IMR-90 (cell line): Measurements from ENCODE around the gene C16orf87. TPM values are rescaled to one million over a fixed set of nuclear protein-coding genes. Genes with fewer than 3 reads are reported as not detected.
"Not testable (repeated sequence)": the region's sequence is repeated elsewhere in the genome, so short reads cannot be mapped to it uniquely, and the experiment has no call there.

ENCODE experiments used
- ATAC-seq: fragments of 200-7000 bp; cut with Tn5 transposase; 2 replicates; pipeline ENCODE4 v1.9.1; 2020; ENCODE audit warnings: low read depth, mild to moderate bottlenecking, moderate library complexity
- BruUV-seq: library from RNA; stranded (reverse); fragments of 400-500 nt; replicated peaks from 2 replicates; lab custom pipeline; 2021; lab: Mats Ljungman, UMichigan
- CTCF ChIA-PET: fragments of 300-600 bp; formaldehyde crosslinking; extraction: SDS; loops from one replicate; lab custom pipeline; 2021; ENCODE audit warnings: antibody characterized with exemption; lab: Yijun Ruan, JAX
- POLR2A ChIA-PET: fragments of 300-600 bp; sonication (Branson Sonifier 250); formaldehyde crosslinking; loops from one replicate; lab custom pipeline; 2022; ENCODE audit warnings: antibody characterized with exemption; ENCODE audit not compliant: unreplicated experiment; lab: Charles Lee
- DNase-seq: peaks from one replicate; pipeline ENCODE4 v3.0.0; 2013
- H2AFZ ChIP-seq: replicated peaks from 2 replicates; pipeline ENCODE3; 2013; ENCODE audit warnings: low read length, mild to moderate bottlenecking; ENCODE audit not compliant: poor library complexity
- H2AK5ac ChIP-seq: 2 replicates; pipeline ENCODE4 v1.6.1; 2013; ENCODE audit warnings: low read depth, low read length, inconsistent platforms
- H2AK9ac ChIP-seq: replicated peaks from 2 replicates; pipeline ENCODE3; 2013; ENCODE audit warnings: mild to moderate bottlenecking, low read depth, low read length, moderate library complexity; ENCODE audit not compliant: poor library complexity
- H2BK120ac ChIP-seq: 2 replicates; pipeline ENCODE4 v1.6.1; 2013; ENCODE audit warnings: low read depth, low read length, inconsistent platforms
- H2BK15ac ChIP-seq: 3 replicates; pipeline ENCODE4 v1.6.1; 2013; ENCODE audit warnings: low read depth, low read length, inconsistent platforms
- H2BK20ac ChIP-seq: 2 replicates; pipeline ENCODE4 v1.6.1; 2013; ENCODE audit warnings: low read depth, mild to moderate bottlenecking, inconsistent platforms, low read length, moderate library complexity
- H2BK5ac ChIP-seq: 2 replicates; pipeline ENCODE4 v1.6.1; 2013; ENCODE audit warnings: mild to moderate bottlenecking, low read depth, low read length, inconsistent platforms; ENCODE audit not compliant: poor library complexity, severe bottlenecking
- H3K14ac ChIP-seq: replicated peaks from 2 replicates; pipeline ENCODE4 v1.6.1; 2013; ENCODE audit warnings: low read depth, low read length, inconsistent platforms
- H3K18ac ChIP-seq: 2 replicates; pipeline ENCODE4 v1.6.1; 2013; ENCODE audit warnings: low read depth, low read length, control low read depth
- H3K23ac ChIP-seq: 2 replicates; pipeline ENCODE4 v1.6.1; 2013; ENCODE audit warnings: low read depth, low read length, inconsistent platforms
- H3K27ac ChIP-seq: 2 replicates; pipeline ENCODE4 v1.5.1; 2013; ENCODE audit warnings: mild to moderate bottlenecking, control low read depth, low read length; ENCODE audit not compliant: insufficient read depth
- H3K27me3 ChIP-seq: 2 replicates; pipeline ENCODE4 v1.6.1; 2013; ENCODE audit warnings: low read length; ENCODE audit not compliant: control insufficient read depth, insufficient read depth
- H3K36me3 ChIP-seq: 2 replicates; pipeline ENCODE4 v1.6.1; 2013; ENCODE audit warnings: low read length, mixed read lengths; ENCODE audit not compliant: control insufficient read depth, insufficient read depth
- H3K4ac ChIP-seq: 2 replicates; pipeline ENCODE4 v1.6.1; 2013; ENCODE audit warnings: low read depth, low read length, inconsistent platforms
- H3K4me1 ChIP-seq: 2 replicates; pipeline ENCODE4 v1.6.1; 2013; ENCODE audit warnings: low read length, mixed read lengths; ENCODE audit not compliant: control insufficient read depth, insufficient read depth
- H3K4me2 ChIP-seq: 2 replicates; pipeline ENCODE4 v1.6.1; 2013; ENCODE audit warnings: low read depth, mild to moderate bottlenecking, control low read depth, low read length, moderate library complexity
- H3K4me3 ChIP-seq: 2 replicates; pipeline ENCODE4 v1.5.1; 2013; ENCODE audit warnings: low read depth, mild to moderate bottlenecking, control low read depth, low read length, moderate library complexity; ENCODE audit not compliant: insufficient read depth
- H3K56ac ChIP-seq: 2 replicates; pipeline ENCODE4 v1.6.1; 2013; ENCODE audit warnings: low read length, inconsistent platforms; ENCODE audit not compliant: insufficient read depth; ENCODE audit errors: extremely low read depth
- H3K79me1 ChIP-seq, 2 experiments: 2 replicates each; pipeline ENCODE4 v1.6.1; 2013; ENCODE audit warnings: low read length in 2 of 2, inconsistent platforms in 1 of 2, low read depth in 1 of 2
- H3K9ac ChIP-seq: 2 replicates; pipeline ENCODE4 v1.6.1; 2013; ENCODE audit warnings: low read depth, low read length, control low read depth
- H3K9me1 ChIP-seq: 2 replicates; pipeline ENCODE4 v1.6.1; 2013; ENCODE audit warnings: low read length, inconsistent platforms; ENCODE audit not compliant: insufficient read depth
- H3K9me3 ChIP-seq: 2 replicates; pipeline ENCODE4 v1.6.1; 2013; ENCODE audit warnings: low read length; ENCODE audit not compliant: control insufficient read depth, insufficient read depth
- H4K20me1 ChIP-seq: 2 replicates; pipeline ENCODE4 v1.6.1; 2013; ENCODE audit warnings: low read length, inconsistent platforms; ENCODE audit not compliant: insufficient read depth
- H4K5ac ChIP-seq: 2 replicates; pipeline ENCODE4 v1.6.1; 2013; ENCODE audit warnings: mild to moderate bottlenecking, low read depth, low read length, control low read depth
- H4K8ac ChIP-seq, 2 experiments: 2 replicates each; pipeline ENCODE4 v1.6.1; 2013; ENCODE audit warnings: low read depth in 2 of 2, low read length in 2 of 2, control low read depth in 1 of 2, inconsistent platforms in 1 of 2
- H4K91ac ChIP-seq: 2 replicates; pipeline ENCODE4 v1.6.1; 2013; ENCODE audit warnings: low read depth, low read length, inconsistent platforms; ENCODE audit not compliant: insufficient read depth
- WGBS, 2 experiments: methylation state at CpG; one replicate each; pipeline versions ENCODE4 v1.1.5 to v1.1.7; 2013; ENCODE audit warnings: missing lambda C conversion rate in 2 of 2; ENCODE audit not compliant: insufficient read length in 1 of 2; ENCODE audit errors: extremely low coverage in 2 of 2; 5-methylcytosine and 5-hydroxymethylcytosine counted together
- dilution Hi-C: fragments of 300-500 bp; cut with HindIII; formaldehyde crosslinking; loops from one replicate; pipeline ENCODE4 v1.14.3; 2018; ENCODE audit warnings: low sequenced_read_pairs; ENCODE audit not compliant: unreplicated experiment
- in situ Hi-C: fragments of 300-500 bp; cut with MboI; formaldehyde crosslinking; loops from 3 replicates; pipeline ENCODE4 v1.14.3; 2019; ENCODE audit warnings: low sequenced_read_pairs, inconsistent platforms, mixed read lengths
- intact Hi-C: fragments of 100-400 bp; cut with micrococcal nuclease; formaldehyde crosslinking; loops from 2 replicates; pipeline ENCODE4 v1.10.0; 2022
- polyA plus RNA-seq, 3 experiments: library from polyadenylated mRNA; depleted of rRNA; stranded (reverse); fragments of >200 nt; gene quantifications; 2 replicates each; pipeline ENCODE4 v1.2.3, GENCODE V29; 2012; ENCODE audit warnings: low replicate concordance in 1 of 3
- total RNA-seq: library from RNA; depleted of rRNA; stranded (reverse); fragments of >200 nt; gene quantifications from 2 replicates; pipeline ENCODE4 v1.2.3, GENCODE V29; 2012

The C16orf87 gene
- total and polyA plus RNA-seq, 2 of the 4 experiments (the other 2 are of a cell fraction), result 6.3 to 8.1 TPM

- H3K27me3 ChIP-seq, CTCF ChIA-PET, H3K4me3 ChIP-seq, POLR2A ChIA-PET, dilution Hi-C loops, BruUV-seq, H2BK15ac ChIP-seq, H2AK5ac ChIP-seq, H3K79me1 ChIP-seq, intact Hi-C loops, ATAC-seq, H3K36me3 ChIP-seq, H3K27ac ChIP-seq, H3K14ac ChIP-seq, H3K9me3 ChIP-seq, H4K8ac ChIP-seq, H3K9ac ChIP-seq, H2AK9ac ChIP-seq, H3K18ac ChIP-seq, H3K56ac ChIP-seq, H3K23ac ChIP-seq, H2AFZ ChIP-seq, H3K4me2 ChIP-seq, in situ Hi-C loops, H4K5ac ChIP-seq, H3K4me1 ChIP-seq, H2BK5ac ChIP-seq, H2BK120ac ChIP-seq, H3K4ac ChIP-seq, H4K91ac ChIP-seq, DNase-seq, H2BK20ac ChIP-seq, H4K20me1 ChIP-seq, H3K9me1 ChIP-seq: not testable (repeated sequence)
- 0% methylated on average over 1 of the region's 2 CpGs; no CpG with 5 or more reads in 1 of the 2 experiments for WGBS, 2 experiments
Observed at GRCh38 chr16:46868891-46869290, 37.9 kb upstream of the C16orf87 start.

GRCh38 chr16:46867486-46867885 lies 36.5 kb upstream of the C16orf87 start:
- DNase-seq, H3K36me3 ChIP-seq, H3K23ac ChIP-seq, BruUV-seq, H3K18ac ChIP-seq, H3K9ac ChIP-seq, H2BK120ac ChIP-seq, H2AK5ac ChIP-seq, H2BK15ac ChIP-seq, H3K9me3 ChIP-seq, H2AFZ ChIP-seq, intact Hi-C loops, in situ Hi-C loops, H3K56ac ChIP-seq, H3K4ac ChIP-seq, POLR2A ChIA-PET, H3K4me3 ChIP-seq, H4K20me1 ChIP-seq, H2AK9ac ChIP-seq, H3K27me3 ChIP-seq, H2BK5ac ChIP-seq, H4K5ac ChIP-seq, H4K91ac ChIP-seq, H3K4me2 ChIP-seq, ATAC-seq, H3K27ac ChIP-seq, H3K4me1 ChIP-seq, H3K9me1 ChIP-seq, H2BK20ac ChIP-seq, H3K79me1 ChIP-seq, dilution Hi-C loops, H3K14ac ChIP-seq, H4K8ac ChIP-seq: not testable (repeated sequence)
- CTCF ChIA-PET, result interaction anchor here (1.0 kb wide), 1 partner anchor 19 kb away, joined by 3 read pairs; no protein-coding TSS in a partner anchor
- no CpG with 5 or more reads among the region's 2 CpGs for WGBS, 2 experiments
